NCI-H460 (cell line): ENCODE results near the gene PTEN. TPM values are rescaled to one million over a fixed set of nuclear protein-coding genes. Genes with fewer than 3 reads are reported as not detected.
"Not testable (repeated sequence)": the region's sequence is repeated elsewhere in the genome, so short reads cannot be mapped to it uniquely, and the experiment has no call there.

Experiments used
- DNase-seq: peaks from one replicate; pipeline ENCODE4 v3.0.0-alpha.2; 2016; ENCODE audit warnings: low read depth; ENCODE audit errors: extremely low read depth
- total RNA-seq: library from RNA; depleted of rRNA; stranded (reverse); fragments of >200 nt; shearing (Covaris generic); gene quantifications from 2 replicates; pipeline ENCODE4 v1.2.3, GENCODE V29; 2014

PTEN gene
- total RNA-seq, 1 experiment from 2014 or later, result 194 TPM

- DNase-seq, result no peak
Observed at GRCh38 chr10:87868277-87868676, 4.9 kb downstream of the PTEN start.

GRCh38 chr10:87869139-87869538 is 5.7 kb downstream of the PTEN start:
- not testable (repeated sequence) for DNase-seq

- DNase-seq, result no peak
Observed at GRCh38 chr10:87869773-87870551, 6.5 kb downstream of the PTEN start.

DNA sequence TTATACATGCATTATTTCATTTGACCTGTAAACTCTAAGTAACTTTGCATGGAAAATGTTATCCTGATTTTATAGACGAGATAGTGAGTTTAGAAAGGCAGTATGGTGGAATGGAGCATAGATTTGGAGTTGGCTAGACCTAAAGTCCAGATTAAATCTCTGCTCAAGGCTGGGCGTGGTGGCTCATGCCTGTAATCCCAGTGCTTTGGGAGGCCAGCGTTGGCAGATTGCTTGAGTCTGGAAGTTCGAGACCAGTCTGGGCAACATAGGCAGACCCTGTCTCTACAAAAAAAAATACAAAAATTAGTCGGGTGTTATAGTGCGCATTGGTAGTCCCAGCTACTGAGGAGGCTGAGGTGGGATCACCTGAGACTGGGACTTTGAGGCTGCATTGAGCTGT is 9.4 kb downstream of the PTEN start:
- no peak for DNase-seq

GRCh38 chr10:87873656-87874055 is 10.2 kb downstream of the PTEN start:
- no peak for DNase-seq

DNA sequence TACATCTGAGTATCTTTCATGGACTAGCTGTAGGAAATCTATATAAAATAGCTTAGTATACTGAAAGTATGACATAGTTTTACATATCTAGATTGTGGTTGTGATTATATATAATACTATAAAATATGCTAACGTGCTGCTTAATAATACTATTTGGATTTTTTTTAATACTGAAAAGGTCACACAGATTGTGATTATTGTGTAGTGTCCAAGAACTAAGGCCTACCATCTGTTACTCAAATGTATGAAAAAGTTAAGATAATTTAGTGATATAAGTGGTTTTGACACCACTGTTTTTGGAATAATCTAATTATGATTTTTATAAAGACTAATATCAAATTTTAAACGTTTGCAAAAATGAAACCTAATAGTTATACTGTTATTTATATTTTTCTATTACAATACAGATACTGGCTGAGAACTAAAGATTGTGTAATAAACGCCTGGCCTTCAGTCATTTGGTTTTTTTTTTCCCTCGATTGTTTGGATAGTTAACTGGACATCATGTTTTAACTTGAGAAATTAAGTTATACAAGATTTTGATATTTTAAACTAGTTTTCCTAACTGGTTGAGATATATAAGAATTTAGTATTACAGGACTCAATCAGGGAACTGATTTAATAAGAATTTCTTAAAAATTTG is 12.6 kb downstream of the PTEN start:
- DNase-seq, result no peak

DNA sequence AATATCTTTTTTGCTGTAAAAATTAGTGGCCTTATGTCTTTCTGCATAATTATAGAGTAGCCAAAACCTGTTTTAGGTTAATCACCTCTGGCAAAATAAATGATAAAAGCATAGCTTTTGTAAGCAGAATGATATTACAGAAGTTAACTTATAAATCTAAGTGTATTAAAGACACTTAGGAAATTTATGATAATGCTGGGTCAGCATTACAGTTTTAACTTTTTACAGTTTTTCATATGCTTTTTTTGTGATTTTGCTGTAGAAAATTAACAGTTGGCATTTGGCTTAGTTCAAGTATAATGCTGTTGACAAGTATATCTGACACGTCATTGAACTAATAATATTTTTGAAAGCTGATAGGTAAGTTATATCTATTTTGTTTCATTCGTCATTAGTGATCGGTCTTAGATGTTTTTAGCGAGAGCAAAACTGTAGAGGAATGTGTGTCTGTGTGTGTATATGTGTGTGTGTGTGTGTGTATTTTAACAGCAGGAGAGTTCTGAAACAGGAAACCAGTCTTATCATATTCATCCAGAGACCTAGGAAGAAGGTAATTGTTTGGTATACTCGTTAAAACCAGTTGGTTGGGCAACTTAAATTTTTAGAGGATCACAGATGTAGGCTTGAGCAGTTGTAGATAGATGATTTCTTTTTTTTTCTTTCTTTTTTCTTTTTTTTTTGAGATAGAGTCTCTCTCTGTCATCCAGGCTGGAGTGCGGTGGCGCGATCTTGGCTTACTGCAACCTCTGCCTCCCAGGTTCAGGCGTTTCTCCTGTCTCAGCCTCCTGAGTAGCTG is 15.4 kb downstream of the PTEN start:
- no peak for DNase-seq

DNA sequence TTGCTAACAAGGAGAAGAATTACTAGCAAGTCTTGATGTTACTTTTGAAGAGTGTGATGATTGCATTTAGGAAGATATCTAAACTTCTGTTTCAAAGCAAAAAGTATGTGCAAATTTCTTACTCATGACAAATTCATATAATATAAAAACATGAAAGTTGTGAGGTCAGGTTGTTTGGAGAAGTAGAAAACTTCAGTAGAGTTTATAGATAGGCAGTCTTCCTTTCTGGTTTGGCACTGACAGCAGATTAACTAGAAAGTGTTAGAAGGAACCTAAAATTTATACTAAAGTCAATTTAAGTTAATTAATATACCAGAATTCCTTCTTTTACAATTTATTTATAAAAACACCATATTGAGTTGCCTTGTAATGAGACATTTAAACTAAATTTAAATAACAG is 16.9 kb downstream of the PTEN start:
- DNase-seq, result no peak

DNA sequence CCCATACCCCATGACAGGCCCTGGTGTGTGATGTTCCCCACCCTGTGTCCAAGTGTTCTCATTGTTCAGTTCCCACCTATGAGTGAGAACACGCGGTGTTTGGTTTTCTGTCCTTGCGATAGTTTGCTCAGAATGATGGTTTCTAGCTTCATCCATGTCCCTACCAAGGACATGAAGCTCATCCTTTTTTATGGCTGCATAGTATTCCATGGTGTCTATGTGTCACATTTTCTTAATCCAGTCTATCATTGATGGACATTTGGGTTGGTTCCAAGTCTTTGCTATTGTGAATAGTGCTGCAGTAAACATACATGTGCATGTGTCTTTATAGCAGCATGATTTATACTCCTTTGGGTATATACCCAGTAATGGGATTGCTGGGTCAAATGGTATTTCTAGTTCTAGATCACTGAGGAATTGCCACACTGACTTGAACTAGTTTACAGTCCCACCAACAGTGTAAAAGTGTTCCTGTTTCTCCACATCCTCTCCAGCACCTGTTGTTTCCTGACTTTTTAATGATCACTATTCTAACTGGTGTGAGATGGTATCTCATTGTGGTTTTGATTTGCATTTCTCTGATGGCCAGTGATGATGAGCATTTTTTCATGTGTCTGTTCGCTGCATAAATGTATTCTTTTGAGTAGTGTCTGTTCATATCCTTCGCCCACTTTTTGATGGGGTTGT is 18.1 kb downstream of the PTEN start:
- not testable (repeated sequence) for DNase-seq

DNA sequence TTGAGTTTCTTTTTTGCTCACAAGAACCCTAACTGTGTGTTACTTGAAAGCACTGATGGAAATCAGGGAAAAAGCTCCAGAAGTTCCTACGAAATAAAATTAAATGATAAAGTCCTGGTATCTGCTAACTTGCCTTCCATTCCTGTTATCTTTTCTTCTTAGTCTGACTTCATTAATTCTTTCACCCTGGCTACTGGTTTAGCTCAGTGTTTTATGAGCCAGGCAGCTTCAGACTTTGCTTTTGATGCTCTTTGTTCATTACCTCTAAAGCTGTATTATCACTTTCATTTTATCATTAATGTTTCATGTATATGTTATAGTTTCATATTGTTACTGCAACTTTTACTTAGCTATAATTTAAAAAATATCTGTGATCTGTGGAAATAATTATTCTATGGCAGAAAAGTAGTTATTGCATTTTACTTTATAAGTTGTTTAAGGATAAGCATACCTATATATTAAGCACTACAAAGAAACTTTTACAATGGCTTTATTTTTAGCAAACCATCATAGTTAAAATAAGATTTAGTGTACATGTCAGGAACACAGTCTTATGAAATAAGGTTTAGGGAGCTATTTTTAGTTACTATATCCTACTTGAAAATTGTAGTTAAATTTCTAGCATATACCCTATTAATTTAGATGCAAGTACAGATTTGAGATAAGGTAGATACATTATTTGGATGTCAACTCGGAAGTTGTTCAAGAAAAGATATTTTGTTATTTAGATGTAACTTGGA is 19.3 kb downstream of the PTEN start:
- no peak for DNase-seq

- no peak for DNase-seq
Observed at GRCh38 chr10:87886635-87887034, 23.2 kb downstream of the PTEN start.

DNA sequence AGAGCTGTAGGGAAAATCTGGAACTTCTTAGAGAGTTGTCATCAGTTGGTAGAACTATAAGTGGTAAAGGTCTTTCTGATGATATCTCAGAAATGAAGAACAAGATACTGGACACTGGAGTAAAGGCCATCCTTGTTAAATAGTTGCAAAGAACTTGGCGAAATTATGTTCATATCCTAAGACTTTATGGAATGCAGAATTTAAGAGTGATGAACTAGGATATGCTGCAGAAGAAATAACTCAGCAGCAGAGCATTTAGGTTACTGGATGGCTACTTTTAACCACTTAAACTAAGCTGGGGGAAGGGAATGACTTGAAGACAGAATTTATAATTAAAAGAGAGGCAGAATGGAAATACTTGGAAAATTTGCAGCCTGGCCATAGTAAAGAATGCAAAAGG is 23.7 kb downstream of the PTEN start:
- DNase-seq, result no peak

DNA sequence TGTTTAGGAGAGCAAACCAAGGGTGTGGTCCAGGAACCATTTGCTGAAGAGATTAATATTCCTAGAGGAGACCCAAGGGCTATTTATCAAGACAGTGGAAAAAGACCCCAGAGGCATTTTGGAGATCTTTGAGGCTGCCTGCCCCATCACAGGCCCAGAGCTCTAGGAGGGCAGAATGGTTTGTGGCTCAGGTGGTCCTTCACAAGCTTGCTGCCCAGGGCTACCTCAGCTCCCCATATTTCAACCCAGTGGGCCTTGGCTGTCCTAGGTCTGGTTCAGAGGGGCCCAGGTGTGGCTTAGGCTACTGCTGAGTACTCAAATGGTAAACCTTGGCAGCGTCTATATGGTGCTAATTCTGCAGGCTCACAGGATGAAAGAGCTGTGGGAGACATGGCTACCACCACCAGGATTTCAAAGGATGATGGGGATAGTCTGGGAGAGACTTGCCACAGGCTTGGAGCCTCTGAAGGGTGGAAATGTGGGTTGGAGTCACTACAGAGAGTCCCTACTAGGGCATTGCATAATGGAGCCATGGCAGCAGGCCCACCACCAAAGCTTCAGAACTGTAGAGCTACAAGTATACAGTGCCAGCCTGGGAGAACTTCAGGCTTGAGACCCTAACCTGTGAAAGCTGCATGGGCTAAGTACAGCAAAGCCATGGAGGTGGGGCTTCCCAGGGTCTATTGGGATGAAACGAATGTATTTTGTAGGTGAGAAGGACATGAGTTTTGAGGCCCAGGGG is 24.3 kb downstream of the PTEN start:
- no peak for DNase-seq

- DNase-seq, result no peak
Observed at GRCh38 chr10:87895430-87895829, 32.0 kb downstream of the PTEN start.

DNA sequence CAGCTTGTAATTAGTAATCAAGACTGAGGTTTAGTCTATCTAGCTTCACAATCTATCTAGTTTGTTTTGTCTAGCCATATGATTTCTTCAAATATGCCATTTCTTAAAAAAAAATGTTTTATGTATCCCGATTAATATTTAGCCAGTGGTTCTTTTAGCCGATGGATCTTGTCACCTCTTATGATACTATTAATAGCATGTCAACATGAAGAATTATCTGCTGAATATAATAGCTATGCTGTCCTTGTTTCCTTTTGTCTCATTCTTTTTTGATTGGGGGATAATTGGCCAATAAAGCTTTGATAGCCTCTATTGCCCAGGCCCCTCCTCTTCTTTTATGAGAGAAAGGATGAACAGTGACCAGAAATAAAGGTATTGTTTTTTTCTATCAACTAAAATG is 32.8 kb downstream of the PTEN start:
- DNase-seq, result no peak

DNA sequence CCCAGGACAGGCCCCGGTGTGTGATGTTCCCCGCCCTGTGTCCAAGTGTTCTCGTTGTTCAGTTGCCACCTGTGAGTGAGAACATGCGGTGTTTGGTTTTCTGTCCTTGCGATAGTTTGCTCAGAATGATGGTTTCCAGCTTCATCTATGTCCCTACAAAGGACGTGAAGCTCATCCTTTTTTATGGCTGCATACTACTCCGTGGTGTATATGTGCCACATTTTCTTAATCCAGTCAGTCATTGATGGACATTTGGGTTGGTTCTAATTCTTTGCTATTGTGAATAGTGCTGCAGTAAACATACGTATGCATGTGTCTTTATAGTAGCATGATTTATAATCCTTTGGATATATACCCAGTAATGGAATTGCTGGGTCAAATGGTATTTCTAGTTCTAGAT is 34.5 kb downstream of the PTEN start:
- DNase-seq, result not testable (repeated sequence)

DNA sequence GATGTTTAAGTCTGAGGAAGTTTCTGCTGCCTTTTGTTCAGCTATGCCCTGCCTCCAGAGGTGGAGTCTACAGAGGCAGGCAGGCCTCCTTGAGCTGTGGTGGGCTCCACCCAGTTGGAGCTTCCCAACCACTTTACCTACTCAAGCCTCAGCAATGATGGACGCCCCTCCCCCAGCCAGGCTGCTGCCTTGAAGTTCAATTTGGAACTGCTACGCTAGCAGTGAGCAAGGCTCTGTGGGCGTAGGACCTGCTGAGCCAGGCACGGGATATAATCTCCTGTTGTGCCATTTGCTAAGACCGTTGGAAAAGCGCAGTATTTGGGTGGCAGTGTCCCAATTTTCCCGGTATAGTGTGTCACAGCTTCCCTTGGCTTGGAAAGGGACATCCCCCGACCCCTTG is 40.0 kb downstream of the PTEN start:
- not testable (repeated sequence) for DNase-seq

DNA sequence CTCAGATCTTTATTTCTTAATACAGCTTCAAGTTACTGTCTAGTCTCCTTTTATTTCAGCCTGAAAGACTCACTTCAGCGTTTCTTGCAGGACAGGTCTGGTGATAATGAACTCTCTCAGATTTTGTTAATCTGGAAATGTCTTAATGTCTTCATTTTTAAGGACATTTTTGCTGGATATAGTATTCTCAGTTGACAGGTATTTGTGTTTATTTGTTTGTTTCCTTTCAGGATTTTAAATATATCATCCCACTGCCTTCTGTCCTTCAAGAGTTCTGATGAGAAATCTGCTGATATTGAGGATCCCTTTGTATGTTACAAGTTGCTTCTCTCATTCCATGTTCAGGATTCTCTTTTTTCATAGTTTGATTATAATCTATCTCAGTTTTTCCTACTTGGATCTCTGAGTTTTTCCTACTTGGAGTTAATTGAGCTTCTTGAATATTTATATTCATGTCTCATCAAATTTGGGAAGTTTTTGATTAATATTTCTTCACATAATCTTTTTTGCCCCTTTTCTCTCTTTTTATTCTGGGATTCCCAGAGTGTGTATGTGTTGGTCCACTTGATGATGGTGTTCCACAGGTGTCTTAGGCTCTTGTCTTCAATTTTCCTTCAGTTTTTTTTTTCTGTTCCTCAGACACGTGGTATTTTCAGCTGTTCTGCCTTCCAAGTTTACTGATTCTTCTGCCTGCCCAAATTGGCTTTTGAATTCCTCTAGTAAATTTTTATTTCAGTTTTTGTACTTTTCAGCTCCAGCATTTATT is 49.9 kb downstream of the PTEN start:
- DNase-seq, result no peak

DNA sequence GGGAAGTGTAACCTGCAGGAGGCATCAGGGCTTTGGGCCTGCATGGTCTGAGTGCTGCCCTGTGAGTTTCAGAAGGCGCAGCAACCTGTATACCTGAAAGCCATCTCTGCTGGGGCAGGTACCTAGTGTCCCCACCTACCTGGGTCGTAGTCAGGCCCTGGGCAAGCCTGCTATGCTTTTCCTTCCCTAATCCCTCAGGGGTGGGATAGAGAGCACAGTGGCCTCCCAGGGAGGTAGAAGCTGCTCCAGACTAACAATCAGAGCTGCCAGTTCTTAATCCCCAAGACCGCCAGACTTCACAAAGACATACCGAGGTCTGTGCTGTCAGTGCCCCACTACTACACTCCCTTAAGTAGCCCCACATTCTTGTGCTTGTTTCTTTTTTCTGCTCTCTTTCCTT is 52.0 kb downstream of the PTEN start:
- no peak for DNase-seq
